ENCODE data around the gene KLHL26. TPM values are rescaled to one million over a fixed set of nuclear protein-coding genes. Genes with fewer than 3 reads are reported as not detected.

KLHL26 gene
- total and polyA plus RNA-seq, 8 donors, result 4.3 to 10.4 (median 6.2) TPM

GRCh38 chr19:18710996-18711751 lies 74.3 kb downstream of the KLHL26 start:
- Histone ChIP-seq H3K36me3 (no peaks in the 10 kb centered on the region), H3K4me1 (peaks cover 7 to 27% of the 10 kb centered on the region in 2 donors), H3K27me3 (no peaks in the 10 kb centered on the region), H3K4me3 (no peak overlapping the region), H3K9me3 (no peaks in the 10 kb centered on the region), H3K27ac (peak overlapping the region in 1 of 2 donors; percentile 19)
- DNase-seq, result peak in 3 of 4 donors; percentile 61 to 79 (median 62)
- peak; percentile 75 for ATAC-seq
- intact Hi-C loops (cut with DNase I), result no loop called here
- TF ChIP-seq CTCF (IDR thresholded peaks at IDR 0.05), result no peak

GRCh38 chr19:18711893-18712292 lies 75.1 kb downstream of the KLHL26 start:
- Histone ChIP-seq H3K27ac (peak overlapping the region in 1 of 2 donors; percentile 19), H3K9me3 (no peaks in the 10 kb centered on the region), H3K4me3 (no peak overlapping the region), H3K36me3 (no peaks in the 10 kb centered on the region), H3K4me1 (peaks cover 7 to 27% of the 10 kb centered on the region in 2 donors), H3K27me3 (no peaks in the 10 kb centered on the region)
- no peak for DNase-seq
- no peak for ATAC-seq
- intact Hi-C loops (cut with DNase I), result no loop called here
- no peak for TF ChIP-seq CTCF (IDR thresholded peaks at IDR 0.05)

GRCh38 chr19:18712981-18713380 lies 76.2 kb downstream of the KLHL26 start:
- Histone ChIP-seq H3K4me3 (no peak overlapping the region), H3K27me3 (no peaks in the 10 kb centered on the region), H3K36me3 (no peaks in the 10 kb centered on the region), H3K27ac (no peak overlapping the region), H3K4me1 (peaks cover 7 to 32% of the 10 kb centered on the region in 2 donors), H3K9me3 (no peaks in the 10 kb centered on the region)
- ATAC-seq (no peak), DNase-seq (peak in 2 of 4 donors; percentile 50 to 69)
- TF ChIP-seq CTCF (IDR thresholded peaks at IDR 0.05), result no peak
- intact Hi-C loops (cut with DNase I), result no loop called here

- Histone ChIP-seq H3K9me3 (no peaks in the 10 kb centered on the region), H3K4me1 (peaks cover 7 to 35% of the 10 kb centered on the region in 2 donors), H3K27ac (no peak overlapping the region), H3K36me3 (no peaks in the 10 kb centered on the region), H3K4me3 (no peak overlapping the region), H3K27me3 (no peaks in the 10 kb centered on the region)
- intact Hi-C loops (cut with DNase I), result no loop called here
- ATAC-seq (no peak), DNase-seq (no peak)
- TF ChIP-seq CTCF (IDR thresholded peaks at IDR 0.05), result no peak
These were observed 76.8 kb downstream of the KLHL26 start for GRCh38 chr19:18713550-18714117.

GRCh38 chr19:18715416-18715815 lies 78.6 kb downstream of the KLHL26 start:
- H3K27ac ChIP-seq, result no peak overlapping the region
- TF ChIP-seq CTCF (IDR thresholded peaks at IDR 0.05), result no peak
- peaks cover 7 to 23% of the 10 kb centered on the region in 2 donors for H3K4me1 ChIP-seq
- H3K9me3 ChIP-seq, result no peaks in the 10 kb centered on the region
- DNase-seq (no peak), ATAC-seq (no peak)
- intact Hi-C loops (cut with DNase I), result no loop called here
- H3K4me3 ChIP-seq, result no peak overlapping the region
- no peaks in the 10 kb centered on the region for H3K27me3 ChIP-seq
- H3K36me3 ChIP-seq, result no peaks in the 10 kb centered on the region

All from left lung (tissue), 10 donors.